ENCODE data around the gene CEP131. TPM values are rescaled to one million over a fixed set of nuclear protein-coding genes. Genes with fewer than 3 reads are reported as not detected.

The CEP131 gene
- total RNA-seq, 4 donors from 2014 or later, result 5.7 to 21.3 (median 6.8) TPM

GRCh38 chr17:81219476-81220180, 3.1 kb downstream of the CEP131 start:
- Histone ChIP-seq H3K27me3 (no peaks in the 10 kb centered on the region), H3K27ac (no peak overlapping the region), H3K9me3 (no peaks in the 10 kb centered on the region), H3K4me3 (no peak overlapping the region), H3K4me1 (peaks cover 9 to 23% (median 21%) of the 10 kb centered on the region in 4 donors), H3K36me3 (no peaks in the 10 kb centered on the region)
- DNase-seq, result no peak
- in situ Hi-C loops (cut with MboI; ENCODE audit: low pct_ligation_motif_present in 1 of 4, low pct_unique_long_range_greater_than_20kb in 1 of 4, low sequenced_read_pairs in 3 of 4), result no loop called here
- TF ChIP-seq EP300 (IDR thresholded peaks at IDR 0.05; ENCODE audit: low read depth) (no peak), POLR2A (IDR thresholded peaks at IDR 0.05) (no peak), POLR2AphosphoS5 (IDR thresholded peaks at IDR 0.05) (no peak), CTCF (IDR thresholded peaks at IDR 0.05) (no peak)
- WGBS, 2 donors (ENCODE audit: low coverage in 1 of 2), result 91 to 92% methylated on average over 2 to 24 of the region's 24 CpGs
- intact Hi-C loops (cut with DNase I; ENCODE audit: low total_unique reads), result no loop called here

GRCh38 chr17:81218991-81219390, 3.8 kb downstream of the CEP131 start:
- no peaks in the 10 kb centered on the region for H3K9me3 ChIP-seq
- TF ChIP-seq EP300 (IDR thresholded peaks at IDR 0.05; ENCODE audit: low read depth) (no peak), CTCF (IDR thresholded peaks at IDR 0.05) (no peak), POLR2A (IDR thresholded peaks at IDR 0.05) (no peak), POLR2AphosphoS5 (IDR thresholded peaks at IDR 0.05) (no peak)
- no peak for DNase-seq
- H3K27me3 ChIP-seq, result no peaks in the 10 kb centered on the region
- no peak overlapping the region for H3K27ac ChIP-seq
- H3K4me1 ChIP-seq, result peaks cover 9 to 23% (median 21%) of the 10 kb centered on the region in 4 donors
- WGBS, 2 donors (ENCODE audit: low coverage in 1 of 2), result 94 to 98% methylated on average over 7 to 9 of the region's 11 CpGs
- H3K4me3 ChIP-seq, result no peak overlapping the region
- in situ Hi-C loops (cut with MboI; ENCODE audit: low pct_ligation_motif_present in 1 of 4, low pct_unique_long_range_greater_than_20kb in 1 of 4, low sequenced_read_pairs in 3 of 4) (no loop called here), intact Hi-C loops (cut with DNase I; ENCODE audit: low total_unique reads) (no loop called here)
- H3K36me3 ChIP-seq, result no peaks in the 10 kb centered on the region

- 84 to 94% methylated on average over 7 to 13 of the region's 13 CpGs for WGBS, 2 donors (ENCODE audit: low coverage in 1 of 2)
- Histone ChIP-seq H3K36me3 (no peaks in the 10 kb centered on the region), H3K4me1 (peaks cover 9 to 18% (median 17%) of the 10 kb centered on the region in 4 donors), H3K9me3 (no peaks in the 10 kb centered on the region), H3K27me3 (no peaks in the 10 kb centered on the region), H3K4me3 (no peak overlapping the region), H3K27ac (no peak overlapping the region)
- intact Hi-C loops (cut with DNase I; ENCODE audit: low total_unique reads) (no loop called here), in situ Hi-C loops (cut with MboI; ENCODE audit: low pct_ligation_motif_present in 1 of 4, low pct_unique_long_range_greater_than_20kb in 1 of 4, low sequenced_read_pairs in 3 of 4) (no loop called here)
- TF ChIP-seq EP300 (IDR thresholded peaks at IDR 0.05; ENCODE audit: low read depth), result no peak
- no peak for TF ChIP-seq POLR2A (IDR thresholded peaks at IDR 0.05)
- TF ChIP-seq CTCF (IDR thresholded peaks at IDR 0.05), result no peak
- TF ChIP-seq POLR2AphosphoS5 (IDR thresholded peaks at IDR 0.05), result no peak
- no peak for DNase-seq
Measured at GRCh38 chr17:81218459-81218858, 4.3 kb downstream of the CEP131 start.

- DNase-seq, result no peak
- no peak for TF ChIP-seq POLR2AphosphoS5 (IDR thresholded peaks at IDR 0.05)
- no peaks in the 10 kb centered on the region for H3K27me3 ChIP-seq
- H3K9me3 ChIP-seq, result no peaks in the 10 kb centered on the region
- intact Hi-C loops (cut with DNase I; ENCODE audit: low total_unique reads) (no loop called here), in situ Hi-C loops (cut with MboI; ENCODE audit: low pct_ligation_motif_present in 1 of 4, low pct_unique_long_range_greater_than_20kb in 1 of 4, low sequenced_read_pairs in 3 of 4) (no loop called here)
- H3K36me3 ChIP-seq, result no peaks in the 10 kb centered on the region
- peaks cover 9 to 13% (median 13%) of the 10 kb centered on the region in 4 donors for H3K4me1 ChIP-seq
- H3K27ac ChIP-seq, result no peak overlapping the region
- WGBS, 2 donors (ENCODE audit: low coverage in 1 of 2), result 93 to 95% methylated on average over 7 to 18 of the region's 18 CpGs
- no peak overlapping the region for H3K4me3 ChIP-seq
Measured at GRCh38 chr17:81217491-81217890, 5.3 kb downstream of the CEP131 start.

GRCh38 chr17:81213978-81214377, 8.8 kb downstream of the CEP131 start:
- WGBS, 2 donors (ENCODE audit: low coverage in 1 of 2), result 90% methylated on average over 8 of the region's 8 CpGs
- in situ Hi-C loops (cut with MboI; ENCODE audit: low pct_ligation_motif_present in 1 of 4, low pct_unique_long_range_greater_than_20kb in 1 of 4, low sequenced_read_pairs in 3 of 4), result no loop called here

More at GRCh38 chr17:81213978-81214377, 8.8 kb downstream of the CEP131 start:
- no peak for DNase-seq
- TF ChIP-seq EP300 (IDR thresholded peaks at IDR 0.05; ENCODE audit: low read depth) (no peak), POLR2AphosphoS5 (IDR thresholded peaks at IDR 0.05) (no peak), POLR2A (IDR thresholded peaks at IDR 0.05) (no peak), CTCF (IDR thresholded peaks at IDR 0.05) (no peak)
- Histone ChIP-seq H3K4me1 (no peaks in the 10 kb centered on the region), H3K4me3 (no peak overlapping the region), H3K36me3 (no peaks in the 10 kb centered on the region), H3K9me3 (no peaks in the 10 kb centered on the region), H3K27ac (no peak overlapping the region), H3K27me3 (no peaks in the 10 kb centered on the region)
- intact Hi-C loops (cut with DNase I; ENCODE audit: low total_unique reads), result no loop called here
